ENCODE results near the gene THAP3. TPM values are rescaled to one million over a fixed set of nuclear protein-coding genes. Genes with fewer than 3 reads are reported as not detected.
"Not testable (repeated sequence)": the region's sequence is repeated elsewhere in the genome, so short reads cannot be mapped to it uniquely, and the experiment has no call there.

The THAP3 gene
- total and polyA plus RNA-seq, 5 donors = 10.2 to 20.8 (median 14.9) TPM

DNA sequence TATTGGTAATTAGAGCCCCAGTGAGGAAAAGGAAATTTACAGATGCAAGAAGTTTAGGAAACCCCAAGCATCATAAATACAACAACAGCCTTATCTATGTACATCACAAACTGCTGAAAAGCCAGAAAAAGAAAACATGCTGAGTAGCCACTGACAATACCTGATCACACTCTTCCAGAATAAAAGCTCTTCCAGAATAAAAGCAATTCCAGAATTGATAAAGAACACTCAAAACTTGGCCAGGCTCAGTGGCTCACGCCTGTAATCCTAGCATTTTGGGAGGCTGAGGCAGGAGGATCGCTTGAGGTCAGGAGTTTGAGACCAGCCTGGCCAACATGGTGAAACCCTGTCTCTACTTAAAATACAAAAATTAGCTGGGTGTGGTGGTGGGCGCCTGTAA is 16.2 kb downstream of the THAP3 start:
- intact Hi-C loops (cut with DNase I); H3K9me3 ChIP-seq (ENCODE audit: control insufficient read depth, low read length); H3K27me3 ChIP-seq (ENCODE audit: control insufficient read depth, insufficient read depth); ATAC-seq; H3K4me3 ChIP-seq (ENCODE audit: low read length); H3K27ac ChIP-seq (ENCODE audit: low read length); DNase-seq; H3K4me1 ChIP-seq (ENCODE audit: control insufficient read depth, insufficient read depth, low read length): not testable (repeated sequence)
- 96% methylated on average over 3 of the region's 3 CpGs for WGBS

DNA sequence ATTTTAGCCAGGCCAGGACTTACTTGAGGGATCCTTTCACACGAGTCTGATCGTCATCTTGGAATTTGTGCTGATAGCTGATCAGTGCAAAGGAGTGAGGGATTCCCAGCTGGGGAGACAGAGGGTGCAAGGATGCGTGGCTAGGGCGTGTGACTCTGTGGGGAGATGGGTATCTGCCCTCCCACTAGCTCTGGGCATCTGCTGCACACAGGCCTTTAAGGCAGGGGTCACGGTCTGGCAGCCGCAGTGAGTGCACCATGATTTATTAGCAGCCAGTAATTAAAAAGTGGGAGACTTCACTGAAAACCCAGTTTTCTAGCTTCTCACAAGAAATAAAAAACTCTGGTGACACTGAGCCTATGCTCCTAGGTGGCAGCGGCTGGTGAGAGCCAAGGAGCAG is 20.4 kb downstream of the THAP3 start:
- WGBS = 93% methylated on average over 7 of the region's 7 CpGs
- intact Hi-C loops (cut with DNase I) = loop anchor here in 2 of 4 donors (5.0 kb wide), 2 partner anchors 93 to 158 kb away; partner anchors contain the start of gene NOL9 (in 1 of the 2)
- Histone ChIP-seq H3K27ac (ENCODE audit: low read length) (no peak overlapping the region), H3K9me3 (ENCODE audit: control insufficient read depth, low read length) (no peaks in the 10 kb centered on the region), H3K27me3 (ENCODE audit: control insufficient read depth, insufficient read depth) (no peaks in the 10 kb centered on the region), H3K4me3 (ENCODE audit: low read length) (no peak overlapping the region), H3K4me1 (ENCODE audit: control insufficient read depth, insufficient read depth, low read length) (no peaks in the 10 kb centered on the region)
- no peak for ATAC-seq
- DNase-seq = no peak

DNA sequence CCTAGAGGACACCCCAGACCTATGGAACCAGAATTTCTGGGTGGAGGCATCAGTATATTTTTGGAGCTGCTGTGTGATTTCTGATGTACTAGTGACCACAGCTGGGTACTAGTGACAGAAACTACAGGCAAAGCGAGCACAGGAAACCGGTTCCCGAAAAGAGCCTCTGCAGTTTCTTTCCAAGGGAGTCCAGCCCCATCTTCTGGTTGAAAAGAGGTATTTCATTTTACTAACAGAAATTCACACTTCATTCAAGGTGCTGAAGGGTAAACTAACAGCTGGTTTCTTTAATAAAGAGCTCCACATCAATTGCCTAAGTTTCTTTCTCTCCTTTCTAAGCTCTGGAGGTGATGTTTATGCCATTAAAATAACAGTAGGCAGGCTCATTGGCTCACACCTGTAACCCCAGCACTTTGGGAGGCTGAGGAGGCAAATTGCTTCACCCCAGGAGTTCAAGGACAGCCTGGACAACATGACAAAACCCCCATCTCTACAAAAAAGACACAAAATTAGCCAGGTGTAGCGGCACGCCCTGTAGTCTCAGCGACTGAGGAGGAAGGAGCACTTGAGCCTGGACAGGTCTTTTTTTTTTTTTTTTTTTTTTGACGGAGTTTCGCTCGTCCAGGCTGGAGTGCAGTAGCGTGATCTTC is 22.0 kb downstream of the THAP3 start:
- H3K4me3 ChIP-seq (ENCODE audit: low read length) = no peak overlapping the region
- H3K4me1 ChIP-seq (ENCODE audit: control insufficient read depth, insufficient read depth, low read length) = no peaks in the 10 kb centered on the region
- 63% methylated on average over 10 of the region's 10 CpGs for WGBS
- peak; percentile 56 to 58 for ATAC-seq
- no peak for DNase-seq
- H3K27me3 ChIP-seq (ENCODE audit: control insufficient read depth, insufficient read depth) = no peaks in the 10 kb centered on the region
- H3K9me3 ChIP-seq (ENCODE audit: control insufficient read depth, low read length) = no peaks in the 10 kb centered on the region
- H3K27ac ChIP-seq (ENCODE audit: low read length) = no peak overlapping the region
- intact Hi-C loops (cut with DNase I) = loop anchor here in 2 of 4 donors (5.0 kb wide), 2 partner anchors 94 to 159 kb away; partner anchors contain the start of gene NOL9 (in 1 of the 2)

- no peaks in the 10 kb centered on the region for H3K4me1 ChIP-seq (ENCODE audit: control insufficient read depth, insufficient read depth, low read length)
- no peak for ATAC-seq
- no peak for DNase-seq
- no peak overlapping the region for H3K27ac ChIP-seq (ENCODE audit: low read length)
- intact Hi-C loops (cut with DNase I) = loop anchor here in 2 of 4 donors (5.0 kb wide), 2 partner anchors 96 to 161 kb away; partner anchors contain the start of gene NOL9 (in 1 of the 2)
- no peak overlapping the region for H3K4me3 ChIP-seq (ENCODE audit: low read length)
- 94% methylated on average over 6 of the region's 6 CpGs for WGBS
- H3K27me3 ChIP-seq (ENCODE audit: control insufficient read depth, insufficient read depth) = no peaks in the 10 kb centered on the region
- H3K9me3 ChIP-seq (ENCODE audit: control insufficient read depth, low read length) = no peaks in the 10 kb centered on the region
Measured at GRCh38 chr1:6648556-6648955, 23.9 kb downstream of the THAP3 start.

GRCh38 chr1:6651909-6652308 is 27.2 kb downstream of the THAP3 start:
- intact Hi-C loops (cut with DNase I) = no loop called here
- no peaks in the 10 kb centered on the region for H3K27me3 ChIP-seq (ENCODE audit: control insufficient read depth, insufficient read depth)
- 92% methylated on average over 17 of the region's 17 CpGs for WGBS
- no peaks in the 10 kb centered on the region for H3K9me3 ChIP-seq (ENCODE audit: control insufficient read depth, low read length)
- ATAC-seq (no peak), DNase-seq (no peak)
- no peaks in the 10 kb centered on the region for H3K4me1 ChIP-seq (ENCODE audit: control insufficient read depth, insufficient read depth, low read length)
- H3K27ac ChIP-seq (ENCODE audit: low read length) = no peak overlapping the region
- no peak overlapping the region for H3K4me3 ChIP-seq (ENCODE audit: low read length)

GRCh38 chr1:6652986-6653385 is 28.3 kb downstream of the THAP3 start:
- Histone ChIP-seq H3K27me3 (ENCODE audit: control insufficient read depth, insufficient read depth) (no peaks in the 10 kb centered on the region), H3K4me3 (ENCODE audit: low read length) (no peak overlapping the region), H3K9me3 (ENCODE audit: control insufficient read depth, low read length) (no peaks in the 10 kb centered on the region), H3K4me1 (ENCODE audit: control insufficient read depth, insufficient read depth, low read length) (no peaks in the 10 kb centered on the region), H3K27ac (ENCODE audit: low read length) (no peak overlapping the region)
- DNase-seq = no peak
- no peak for ATAC-seq
- intact Hi-C loops (cut with DNase I) = no loop called here
- WGBS = 87% methylated on average over 6 of the region's 6 CpGs

DNA sequence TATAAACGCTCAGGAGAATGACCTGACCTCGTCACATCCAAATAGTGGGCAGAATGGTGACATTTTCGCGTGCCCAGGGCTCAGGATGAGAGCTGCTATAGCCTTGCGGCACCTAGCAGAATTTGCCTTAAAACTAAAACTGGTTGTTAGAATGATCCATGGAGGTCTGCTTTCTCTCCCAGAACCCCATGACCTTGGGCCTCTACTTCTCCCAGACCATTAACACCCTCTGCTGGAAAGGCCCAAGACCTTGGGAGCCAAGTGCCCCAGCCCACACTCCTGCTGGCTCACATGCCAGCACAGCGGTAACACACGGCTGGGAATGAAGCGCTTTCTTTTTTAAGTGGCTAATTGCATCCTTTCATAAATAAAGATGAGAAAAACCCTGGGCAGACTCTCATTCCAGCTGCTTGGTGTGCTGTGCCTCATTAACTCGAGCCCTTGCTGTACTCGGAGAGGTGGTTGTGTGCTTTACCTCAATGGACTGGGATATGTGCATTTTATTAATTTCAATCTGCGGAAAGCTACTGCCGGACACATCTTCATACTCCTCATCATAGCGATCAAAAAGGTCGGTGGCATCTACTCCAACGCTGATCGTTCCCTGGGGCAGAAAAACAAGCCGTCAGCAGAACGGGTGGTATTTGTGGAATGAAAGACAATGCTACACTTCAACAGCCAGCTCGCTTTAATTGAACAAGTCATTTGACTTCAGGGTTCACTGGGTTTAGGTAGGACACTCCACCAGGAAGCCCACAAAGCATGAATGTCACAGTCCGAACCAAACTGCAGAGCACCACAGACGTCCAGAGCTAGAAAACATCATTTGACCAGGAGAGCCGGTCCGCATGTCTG is 29.0 kb downstream of the THAP3 start:
- ATAC-seq (no peak), DNase-seq (no peak)
- Histone ChIP-seq H3K4me1 (ENCODE audit: control insufficient read depth, insufficient read depth, low read length) (no peaks in the 10 kb centered on the region), H3K9me3 (ENCODE audit: control insufficient read depth, low read length) (no peaks in the 10 kb centered on the region), H3K27ac (ENCODE audit: low read length) (no peak overlapping the region), H3K4me3 (ENCODE audit: low read length) (no peak overlapping the region), H3K27me3 (ENCODE audit: control insufficient read depth, insufficient read depth) (no peaks in the 10 kb centered on the region)
- WGBS = 89% methylated on average over 23 of the region's 23 CpGs
- intact Hi-C loops (cut with DNase I) = no loop called here

GRCh38 chr1:6657138-6657537 is 32.5 kb downstream of the THAP3 start:
- Histone ChIP-seq H3K4me3 (ENCODE audit: low read length) (no peak overlapping the region), H3K9me3 (ENCODE audit: control insufficient read depth, low read length) (no peaks in the 10 kb centered on the region), H3K27me3 (ENCODE audit: control insufficient read depth, insufficient read depth) (no peaks in the 10 kb centered on the region), H3K4me1 (ENCODE audit: control insufficient read depth, insufficient read depth, low read length) (peaks cover 3% of the 10 kb centered on the region), H3K27ac (ENCODE audit: low read length) (no peak overlapping the region)
- intact Hi-C loops (cut with DNase I) = no loop called here
- peak in 2 of 3 donors; percentile 69 to 78 for DNase-seq
- peak; percentile 65 to 83 for ATAC-seq
- 68% methylated on average over 6 of the region's 6 CpGs for WGBS

DNA sequence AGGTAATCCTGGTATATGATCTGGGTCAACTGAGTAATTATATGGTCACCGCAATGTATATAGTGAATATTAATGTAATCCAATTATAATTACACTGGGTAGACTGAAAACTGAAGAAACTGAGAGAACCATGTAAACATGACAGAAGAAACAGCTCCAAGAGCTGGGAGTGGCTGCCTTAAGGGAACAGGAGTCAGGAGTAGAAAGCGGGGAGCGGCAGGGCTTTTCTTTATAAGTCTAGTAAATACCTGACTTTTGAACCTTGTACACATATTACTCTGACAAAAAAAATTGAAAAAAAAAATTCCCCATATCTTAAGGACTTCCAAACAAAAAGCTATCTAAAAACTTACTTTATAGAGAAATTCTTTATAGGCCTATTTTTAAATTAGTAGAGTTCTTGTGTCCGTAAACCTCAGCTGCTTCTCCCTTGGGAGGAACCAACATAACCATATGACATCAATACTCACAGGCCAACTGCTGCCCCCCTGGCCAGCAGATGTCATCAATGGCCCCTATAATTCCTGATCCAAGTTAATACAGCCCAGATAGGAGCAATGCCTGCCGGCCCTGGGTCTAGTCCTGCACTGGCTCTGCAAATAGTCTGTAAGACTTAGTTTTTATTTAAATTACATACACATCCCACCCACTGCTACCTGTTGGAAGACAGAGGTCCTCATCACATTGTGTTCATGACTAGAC is 33.8 kb downstream of the THAP3 start:
- no peak overlapping the region for H3K4me3 ChIP-seq (ENCODE audit: low read length)
- H3K9me3 ChIP-seq (ENCODE audit: control insufficient read depth, low read length) = no peaks in the 10 kb centered on the region
- H3K27me3 ChIP-seq (ENCODE audit: control insufficient read depth, insufficient read depth) = no peaks in the 10 kb centered on the region
- H3K4me1 ChIP-seq (ENCODE audit: control insufficient read depth, insufficient read depth, low read length) = peaks cover 3% of the 10 kb centered on the region
- ATAC-seq = no peak
- WGBS = 88% methylated on average over 5 of the region's 5 CpGs
- intact Hi-C loops (cut with DNase I) = no loop called here
- H3K27ac ChIP-seq (ENCODE audit: low read length) = no peak overlapping the region
- DNase-seq = no peak

GRCh38 chr1:6660415-6661049 is 35.9 kb downstream of the THAP3 start:
- no peak overlapping the region for H3K27ac ChIP-seq (ENCODE audit: low read length)
- WGBS = 86% methylated on average over 7 of the region's 7 CpGs
- no peaks in the 10 kb centered on the region for H3K27me3 ChIP-seq (ENCODE audit: control insufficient read depth, insufficient read depth)
- peaks cover 3% of the 10 kb centered on the region for H3K4me1 ChIP-seq (ENCODE audit: control insufficient read depth, insufficient read depth, low read length)
- ATAC-seq (no peak), DNase-seq (no peak)
- H3K9me3 ChIP-seq (ENCODE audit: control insufficient read depth, low read length) = no peaks in the 10 kb centered on the region
- intact Hi-C loops (cut with DNase I) = no loop called here
- no peak overlapping the region for H3K4me3 ChIP-seq (ENCODE audit: low read length)

Measured in right cardiac atrium (tissue), 5 donors.